VCaP (cell line): Measurements from ENCODE around the gene FBXW12.
A peak's percentile ranks its signal among the peaks of the same experiment; 100 is the strongest.

Experiments
- H3K27ac ChIP-seq: fragments of 450-650 bp; 2 replicates; pipeline ENCODE4 v1.5.1; 2017
- CTCF ChIP-seq: fragments of 450-650 bp; conservative IDR thresholded peaks from 2 replicates; pipeline ENCODE4 v1.5.1; 2017; ENCODE audit warnings: mild to moderate bottlenecking, moderate library complexity

The FBXW12 gene

GRCh38 chr3:48419597-48419996 is 47.6 kb downstream of the FBXW12 start:
- TF ChIP-seq CTCF: no peak
- H3K27ac ChIP-seq: no peak overlapping the region

GRCh38 chr3:48420561-48420960 is 48.5 kb downstream of the FBXW12 start:
- no peak overlapping the region for H3K27ac ChIP-seq
- TF ChIP-seq CTCF: no peak

GRCh38 chr3:48422272-48422671 is 50.3 kb downstream of the FBXW12 start:
- H3K27ac ChIP-seq: no peak overlapping the region
- peak; percentile 32 for TF ChIP-seq CTCF

GRCh38 chr3:48422681-48423080 is 50.7 kb downstream of the FBXW12 start:
- H3K27ac ChIP-seq: no peak overlapping the region
- no peak for TF ChIP-seq CTCF

GRCh38 chr3:48423241-48423882 is 51.3 kb downstream of the FBXW12 start:
- TF ChIP-seq CTCF: no peak
- no peak overlapping the region for H3K27ac ChIP-seq

- no peak for TF ChIP-seq CTCF
- no peak overlapping the region for H3K27ac ChIP-seq
Observed at GRCh38 chr3:48423883-48424695, 52.1 kb downstream of the FBXW12 start.

- H3K27ac ChIP-seq: peak overlapping the region; percentile 96; the same call in 1 of the 2 replicates
- no peak for TF ChIP-seq CTCF
Observed at GRCh38 chr3:48425281-48425812, 53.3 kb downstream of the FBXW12 start.
